Measurements from ENCODE around the gene SDHA.
"Not testable (repeated sequence)": the region's sequence is repeated elsewhere in the genome, so short reads cannot be mapped to it uniquely, and the experiment has no call there.

The SDHA gene

DNA sequence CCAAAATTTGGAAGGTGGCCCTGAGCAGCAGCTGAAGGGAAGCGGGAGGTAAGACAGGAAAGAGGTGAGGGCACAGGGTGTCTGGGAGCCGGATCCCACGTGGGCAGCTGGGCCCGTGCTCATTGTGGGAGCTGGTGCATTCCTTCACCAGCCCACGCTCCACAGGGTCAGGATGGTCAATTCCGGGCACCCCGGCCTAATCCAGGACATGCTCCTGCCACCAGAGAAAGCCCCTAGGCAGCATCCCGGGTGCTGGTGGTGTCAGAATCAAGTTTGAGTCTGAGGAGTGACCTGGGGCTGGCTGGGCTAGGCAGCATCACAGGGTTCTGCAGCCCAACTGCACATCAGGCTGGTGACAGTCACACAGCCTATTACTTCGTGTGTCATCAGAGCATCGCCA is 46.2 kb downstream of the SDHA start:
- DNase-seq: no peak

DNA sequence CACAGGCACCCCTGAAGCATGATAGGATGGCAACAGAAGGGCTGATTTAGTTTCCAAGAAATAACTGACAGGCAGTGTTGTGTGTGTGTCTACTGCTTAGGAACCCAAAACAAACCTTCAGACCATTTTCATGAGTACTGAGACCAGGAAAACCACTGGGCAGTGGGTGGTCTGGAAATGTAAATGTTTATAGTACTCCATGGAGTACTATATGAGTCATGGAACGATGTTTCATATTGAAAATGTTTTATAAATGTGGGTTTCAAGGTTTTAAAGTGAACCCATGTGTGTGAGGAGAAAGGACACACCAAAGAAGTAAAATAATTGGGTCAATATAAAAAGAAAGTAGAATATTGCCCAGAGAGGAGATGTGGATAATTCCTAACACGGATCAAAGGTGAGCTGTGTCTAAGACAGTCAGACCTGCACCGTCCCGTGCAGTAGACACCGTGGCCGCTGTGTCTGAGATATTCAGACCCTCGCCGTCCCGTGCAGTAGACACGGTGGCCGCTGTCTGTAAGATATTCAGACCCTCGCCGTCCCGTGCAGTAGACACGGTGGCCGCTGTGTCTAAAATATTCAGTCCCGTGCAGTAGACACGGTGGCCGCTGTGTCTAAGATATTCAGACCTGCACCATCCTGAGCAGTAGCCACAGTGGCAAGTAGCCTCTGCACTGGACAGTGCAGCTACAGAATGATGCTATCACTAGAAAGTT is 48.3 kb downstream of the SDHA start:
- not testable (repeated sequence) for DNase-seq

DNA sequence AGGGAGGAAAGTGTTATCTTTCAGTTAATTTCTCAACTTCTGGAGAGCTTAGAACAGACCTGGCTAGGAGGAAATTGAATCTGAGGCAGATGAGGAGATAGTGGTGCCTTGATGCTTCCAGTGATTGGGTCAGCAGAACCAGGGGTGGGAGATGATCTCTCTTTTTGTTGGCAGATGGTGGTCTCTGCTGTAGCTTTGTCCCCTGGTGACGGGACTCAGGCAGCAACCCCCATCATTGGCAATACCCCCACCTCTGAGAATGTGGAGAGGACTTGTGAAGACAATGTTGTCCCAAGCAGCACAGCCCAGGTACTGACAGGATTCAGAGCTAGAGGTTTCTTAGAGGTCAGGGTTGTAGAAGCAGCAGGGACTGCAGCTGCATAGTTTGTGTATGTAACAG is 49.6 kb downstream of the SDHA start:
- DNase-seq: no peak

DNA sequence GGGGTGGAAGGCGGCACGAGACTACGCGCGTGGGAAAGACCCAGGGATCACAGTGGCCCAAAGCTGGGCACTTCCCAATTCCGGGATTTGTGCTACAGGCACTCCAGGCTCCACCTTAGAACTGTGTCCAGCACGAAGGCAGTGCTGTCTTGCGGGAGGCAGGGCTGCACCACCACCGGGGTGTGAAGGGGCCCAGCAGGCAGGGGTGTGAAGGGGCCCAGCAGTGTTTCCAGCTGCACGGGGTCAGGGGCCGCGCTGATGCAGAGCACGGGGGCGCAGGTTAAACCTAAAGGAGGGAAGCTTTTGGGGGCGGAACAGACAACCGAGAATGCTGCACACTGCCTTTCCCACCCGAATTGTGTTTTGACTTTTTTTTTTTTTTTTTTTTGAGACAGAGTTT is 52.2 kb downstream of the SDHA start:
- no peak for DNase-seq

DNA sequence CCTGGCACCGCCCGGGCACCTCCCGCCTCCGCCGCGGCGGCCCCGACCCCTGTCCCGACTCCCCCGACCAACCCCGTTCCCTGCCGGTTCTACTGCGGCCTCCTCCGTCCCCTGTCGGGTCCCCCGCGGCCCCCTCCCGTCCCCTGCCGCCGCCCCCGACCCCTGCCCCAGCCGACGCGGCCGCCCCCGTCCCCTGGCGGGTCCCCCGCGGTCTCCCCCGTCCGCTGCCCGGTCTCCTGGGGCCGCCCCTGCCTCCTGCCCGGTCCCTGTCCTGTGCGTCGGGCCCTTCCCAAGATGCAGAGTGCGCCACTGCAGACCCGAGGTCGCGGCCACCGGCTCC is 53.7 kb downstream of the SDHA start:
- DNase-seq: not testable (repeated sequence)

DNA sequence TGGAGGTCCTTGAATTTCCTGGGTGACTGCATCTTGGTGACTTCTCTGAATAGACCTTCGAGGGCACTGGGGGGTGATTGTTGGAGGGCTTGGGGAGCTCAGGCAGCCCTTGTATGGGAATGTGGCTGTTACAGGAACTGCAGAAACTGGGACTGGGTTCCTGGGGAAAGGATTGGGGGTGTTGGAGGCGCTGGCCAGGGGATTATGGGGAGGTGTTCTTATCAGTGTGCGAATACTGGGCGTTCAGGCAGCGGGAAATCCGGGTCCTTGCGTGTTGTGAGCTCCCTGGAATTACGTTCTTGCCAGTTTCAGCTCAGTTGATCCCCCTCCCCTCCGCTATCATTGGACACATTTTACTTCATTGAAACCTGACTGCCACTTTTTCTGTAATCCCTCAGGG is 55.0 kb downstream of the SDHA start:
- DNase-seq: not testable (repeated sequence)

DNA sequence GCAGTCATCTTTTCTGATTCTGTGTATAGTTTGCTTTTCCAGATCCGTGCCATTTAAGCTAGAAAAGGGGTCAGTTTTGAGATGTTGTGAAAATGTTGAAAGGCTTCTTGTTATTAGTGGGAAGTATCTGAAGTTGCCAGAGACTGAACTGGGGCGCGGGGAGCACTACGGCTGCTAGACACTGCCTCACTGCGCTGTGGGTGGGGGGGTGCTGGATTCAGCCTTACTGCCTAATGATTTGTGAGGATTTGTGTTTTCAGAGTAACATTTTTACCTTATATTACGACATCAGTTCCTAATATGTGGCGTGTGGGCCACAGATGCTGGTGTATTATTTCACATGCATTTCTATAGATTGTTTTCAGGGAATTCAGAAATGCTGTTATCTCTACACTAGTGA is 55.4 kb downstream of the SDHA start:
- not testable (repeated sequence) for DNase-seq

DNA sequence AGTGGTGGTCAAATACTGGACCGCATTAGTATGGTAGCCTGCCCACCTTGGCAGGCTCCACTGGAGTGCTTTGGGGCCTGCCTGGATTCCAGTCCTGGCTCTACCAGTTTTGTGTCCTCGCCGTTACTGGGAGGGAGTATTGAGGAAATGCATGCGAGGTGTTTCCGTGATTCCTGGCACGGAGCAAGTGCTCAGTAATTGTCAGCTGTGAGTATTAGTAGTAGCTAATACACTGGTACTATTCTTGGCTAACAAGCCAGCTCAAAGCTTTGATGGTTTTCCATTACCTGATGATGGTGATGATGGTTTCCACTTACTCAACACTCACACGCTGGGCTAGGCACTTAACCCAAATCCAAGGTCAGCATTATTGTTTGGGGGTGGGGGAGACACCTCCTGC is 56.2 kb downstream of the SDHA start:
- not testable (repeated sequence) for DNase-seq

DNA sequence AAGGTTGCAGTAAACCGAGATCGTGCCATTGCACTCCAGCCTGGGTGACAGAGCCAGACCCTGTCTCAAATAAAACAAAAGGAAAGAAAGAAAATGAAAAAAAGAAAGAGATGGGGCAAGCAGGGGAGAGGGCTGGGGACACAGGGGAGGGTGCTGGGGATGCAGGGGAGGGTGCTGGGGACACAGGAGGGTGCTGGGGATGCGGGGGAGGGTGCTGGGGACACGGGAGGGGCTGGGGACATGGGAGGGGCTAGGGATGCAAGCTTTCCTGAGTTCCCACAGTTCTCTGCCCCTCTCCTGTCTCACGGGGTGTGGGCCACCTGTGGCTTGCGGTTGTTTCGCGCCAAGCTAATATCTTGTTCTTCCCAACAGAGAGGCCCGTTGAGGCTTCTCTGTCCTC is 60.5 kb downstream of the SDHA start:
- DNase-seq: no peak

DNA sequence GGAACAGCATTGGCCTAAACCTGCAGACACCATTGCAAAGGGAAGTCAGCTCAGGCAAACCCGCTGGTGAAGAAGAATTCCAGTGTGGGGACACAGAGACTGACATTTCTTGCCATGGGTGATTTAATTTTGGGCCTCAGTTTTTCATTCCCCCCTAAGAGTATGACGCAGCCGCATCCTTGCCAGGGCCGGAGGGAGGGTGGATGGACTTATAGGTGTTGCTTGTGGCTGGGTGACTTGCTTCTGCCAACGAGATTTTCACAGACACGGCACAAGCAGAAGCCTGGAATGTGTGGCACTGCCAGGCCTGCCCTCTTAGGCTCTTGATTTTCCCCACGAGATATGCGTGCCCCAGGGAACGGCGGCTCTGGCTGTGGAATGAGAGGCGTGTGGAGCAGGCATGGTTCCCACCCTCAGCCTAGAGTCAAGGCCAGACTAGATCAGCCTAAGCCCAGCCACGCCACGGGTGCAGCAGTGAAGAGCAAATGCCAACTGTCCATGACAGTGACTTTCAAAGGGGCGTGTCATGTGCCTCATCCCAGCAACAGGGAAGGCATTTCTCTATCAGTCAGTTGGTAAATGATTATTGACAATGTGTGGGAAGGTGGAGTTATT is 61.0 kb downstream of the SDHA start:
- not testable (repeated sequence) for DNase-seq

DNA sequence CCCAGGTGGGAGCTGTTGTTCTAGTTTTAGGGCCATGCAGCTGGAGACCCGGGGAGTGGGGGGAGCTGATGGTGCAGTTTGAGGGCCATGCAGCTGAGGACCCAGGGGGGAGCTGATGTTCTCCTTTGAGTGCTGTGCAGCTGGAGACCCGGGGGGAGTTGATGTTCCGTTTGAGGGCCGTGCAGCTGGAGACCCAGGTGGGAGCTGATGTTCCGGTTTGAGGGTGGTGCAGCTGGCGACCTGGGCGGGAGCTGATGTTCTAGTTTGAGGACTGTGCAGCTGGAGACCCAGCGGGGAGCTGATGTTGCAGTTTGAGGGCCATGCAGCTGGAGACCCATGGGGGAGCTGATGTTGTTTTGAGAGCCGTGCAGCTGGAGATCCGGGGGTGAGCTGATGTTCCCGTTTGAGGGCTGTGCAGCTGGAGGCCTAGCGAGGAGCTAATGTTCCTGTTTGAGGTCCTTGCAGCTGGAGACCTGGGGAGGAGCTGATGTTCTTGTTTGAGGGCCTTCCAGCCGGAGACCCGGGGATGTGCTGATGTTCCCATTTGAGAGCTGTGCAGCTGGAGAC is 68.0 kb downstream of the SDHA start:
- no peak for DNase-seq

DNA sequence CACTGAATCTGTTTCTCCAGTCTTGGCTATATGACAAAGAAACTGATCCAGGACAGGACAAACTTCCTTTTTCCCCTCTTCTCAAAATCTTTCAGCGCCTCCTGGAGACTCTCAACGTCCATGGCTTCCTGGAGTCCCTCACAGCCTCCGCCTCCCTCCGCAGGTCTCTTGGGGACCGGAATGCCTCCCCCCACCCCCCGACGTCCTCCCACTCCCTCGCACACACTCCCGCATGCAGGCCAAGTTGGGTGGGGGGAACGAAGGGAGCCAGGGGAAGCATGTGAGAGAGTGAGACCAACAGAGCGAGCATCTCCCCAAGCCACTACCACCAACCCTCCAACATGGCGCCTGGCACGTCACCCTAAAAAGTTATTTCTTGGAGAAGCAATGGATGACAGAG is 72.1 kb downstream of the SDHA start:
- DNase-seq: not testable (repeated sequence)

DNA sequence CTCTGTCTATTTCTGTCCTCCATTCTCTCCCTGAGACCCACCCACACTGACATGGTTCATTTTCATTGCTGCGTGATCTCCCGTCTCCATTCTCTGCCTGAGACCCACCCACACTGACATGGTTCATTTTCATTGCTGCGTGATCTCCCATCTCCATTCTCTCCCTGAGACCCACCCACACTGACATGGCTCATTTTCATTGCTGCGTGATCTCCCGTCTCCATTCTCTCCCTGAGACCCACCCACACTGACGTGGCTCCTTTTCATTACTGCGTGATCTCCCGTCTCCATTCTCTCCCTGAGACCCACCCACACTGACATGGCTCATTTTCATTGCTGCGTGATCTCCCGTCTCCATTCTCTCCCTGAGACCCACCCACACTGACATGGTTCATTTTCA is 73.2 kb downstream of the SDHA start:
- DNase-seq: not testable (repeated sequence)

DNA sequence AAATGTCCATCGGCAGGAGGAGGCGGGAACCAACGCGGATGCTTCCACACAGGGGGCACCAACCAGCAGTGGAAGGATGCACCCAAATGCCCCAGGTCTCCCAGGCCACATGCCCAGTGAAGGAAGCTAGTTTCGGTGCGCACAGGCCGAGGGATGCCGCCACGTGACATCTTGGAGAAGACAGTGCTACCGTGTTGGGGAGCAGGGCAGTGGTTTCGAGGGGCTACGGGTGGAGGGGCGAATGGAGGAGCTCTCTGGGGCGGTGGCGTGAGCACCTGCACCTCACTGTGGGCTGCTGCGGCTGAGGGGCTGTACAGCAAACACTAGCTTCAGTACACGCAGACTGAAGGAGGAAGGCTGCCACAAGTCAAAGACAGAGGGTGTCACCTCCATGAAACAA is 76.7 kb downstream of the SDHA start:
- DNase-seq: not testable (repeated sequence)

DNA sequence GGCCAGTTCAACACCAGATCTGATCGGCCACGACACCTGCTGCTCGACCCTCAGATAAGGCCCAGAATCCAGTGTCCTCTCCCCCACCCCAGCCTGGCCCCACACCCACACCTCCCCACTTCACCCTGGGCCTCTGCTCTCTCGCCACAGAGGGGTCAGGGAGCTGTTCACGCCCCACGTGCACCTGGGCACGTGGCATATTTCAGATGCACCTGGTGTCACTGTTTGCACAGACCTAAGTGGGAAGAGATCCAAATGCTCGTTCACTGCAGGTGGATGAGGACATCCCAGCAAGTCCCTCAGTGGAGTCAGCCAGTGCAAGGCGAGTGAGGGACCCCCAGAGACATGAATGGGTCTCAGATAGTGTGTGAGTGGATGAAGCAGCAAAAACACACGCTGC is 78.1 kb downstream of the SDHA start:
- not testable (repeated sequence) for DNase-seq

DNA sequence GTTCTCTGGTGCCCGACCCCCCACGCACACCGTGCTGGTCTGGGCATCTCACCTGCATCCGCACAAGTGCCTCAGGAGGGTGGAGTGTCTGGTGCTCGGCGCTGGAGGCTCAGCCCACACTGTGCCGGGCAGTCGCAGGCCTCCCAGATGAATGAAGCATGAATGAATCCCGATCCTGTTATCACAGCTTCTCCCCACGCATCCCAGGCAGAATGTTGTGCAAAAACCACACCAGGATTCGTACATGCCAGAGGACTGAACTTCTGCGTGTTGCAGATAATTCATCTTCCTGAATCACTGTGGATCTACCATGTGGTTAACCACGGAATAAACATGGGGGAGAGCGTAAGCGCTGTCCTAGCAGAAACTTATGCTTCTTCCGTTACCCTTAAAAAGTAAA is 78.8 kb downstream of the SDHA start:
- DNase-seq: peak in 1 of 3 donors; percentile 25

DNA sequence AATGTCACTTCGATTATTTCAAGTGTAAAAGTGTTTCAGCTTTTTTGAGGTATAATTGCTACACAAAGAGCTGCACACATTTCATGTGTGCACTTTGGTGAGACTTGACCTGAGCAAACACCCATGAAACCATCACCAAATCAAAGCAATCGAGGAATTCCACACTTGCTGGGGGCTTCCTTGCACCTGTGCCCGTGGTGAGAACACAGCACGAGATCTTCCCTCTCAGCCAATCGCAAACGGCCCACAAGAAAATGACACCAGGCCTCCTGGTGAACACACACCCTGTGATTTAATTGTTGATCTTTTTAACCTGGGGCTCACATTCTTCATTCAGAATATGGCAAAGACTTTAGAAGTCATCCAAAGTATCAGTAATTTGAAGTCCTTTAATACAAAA is 79.3 kb downstream of the SDHA start:
- DNase-seq: not testable (repeated sequence)

DNA sequence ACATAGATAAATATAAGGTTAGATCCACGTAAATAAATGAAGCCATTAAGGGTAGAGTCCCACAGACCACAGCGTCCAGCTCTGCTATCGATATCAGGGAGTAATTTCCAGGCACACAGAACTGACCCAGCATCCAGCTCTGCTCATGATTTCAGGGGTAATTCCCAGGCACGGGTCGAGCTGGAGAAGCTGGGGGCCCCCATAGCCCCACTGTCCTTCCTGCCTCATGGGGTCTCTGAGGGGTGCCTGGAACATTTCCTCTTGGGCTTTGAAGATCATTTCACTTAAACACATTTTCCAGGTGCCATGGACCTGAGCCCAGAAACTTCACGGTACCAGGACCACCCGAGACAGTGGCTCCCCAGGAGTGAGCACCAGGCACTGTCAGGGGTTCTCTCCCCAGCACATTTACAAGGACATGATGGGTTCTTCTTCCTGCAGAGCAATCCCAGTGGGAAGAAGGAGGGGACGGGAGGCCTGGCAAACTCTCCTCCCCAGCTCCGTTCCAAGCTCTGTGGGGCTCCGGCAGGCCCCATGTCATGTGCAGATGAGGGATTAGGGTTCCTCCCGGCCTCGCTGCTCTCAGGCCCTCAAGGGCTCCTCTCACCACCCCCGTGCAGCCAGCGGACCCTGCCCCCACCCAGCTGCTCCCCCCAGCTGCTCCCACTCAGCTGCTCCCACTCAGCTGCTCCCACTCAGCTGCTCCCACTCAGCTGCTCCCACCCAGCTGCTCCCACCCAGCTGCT is 80.0 kb downstream of the SDHA start:
- DNase-seq: not testable (repeated sequence)

DNA sequence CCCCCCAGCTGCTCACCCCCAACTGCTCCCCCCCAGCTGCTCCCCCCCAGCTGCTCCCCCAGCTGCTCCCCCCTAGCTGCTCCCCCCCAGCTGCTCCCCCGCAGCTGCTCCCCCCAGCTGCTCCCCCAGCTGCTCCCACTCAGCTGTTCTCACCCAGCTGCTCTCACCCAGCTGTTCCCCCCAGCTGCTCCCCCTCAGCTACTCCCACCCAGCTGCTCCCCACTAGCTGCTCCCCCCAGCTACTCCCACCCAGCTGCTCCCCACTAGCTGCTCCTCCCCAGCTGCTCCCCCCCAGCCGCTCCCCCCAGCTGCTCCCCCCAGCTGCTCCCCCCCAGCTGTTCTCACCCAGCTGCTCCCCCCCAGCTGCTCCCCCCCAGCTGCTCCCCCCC is 80.6 kb downstream of the SDHA start:
- DNase-seq: no peak

DNA sequence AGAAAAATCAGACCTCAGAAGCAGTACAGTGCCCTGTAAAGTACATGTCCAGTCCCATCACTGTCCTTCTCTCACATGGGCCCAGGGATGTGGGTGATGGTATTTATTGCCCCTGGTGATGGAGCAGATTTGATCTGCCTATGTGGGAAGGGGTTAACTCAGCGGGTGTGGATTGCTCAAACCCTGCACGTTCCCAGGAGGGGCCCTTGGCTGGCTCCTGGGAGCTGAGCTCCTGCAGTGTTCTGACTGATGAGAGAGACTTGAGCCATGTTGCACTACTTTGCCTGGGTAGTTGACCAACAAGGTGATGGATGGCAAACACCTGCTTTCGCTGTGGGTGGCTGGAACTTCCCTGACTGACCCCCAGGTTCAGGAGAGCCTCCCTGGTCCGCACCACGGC is 81.8 kb downstream of the SDHA start:
- DNase-seq: not testable (repeated sequence)

DNA sequence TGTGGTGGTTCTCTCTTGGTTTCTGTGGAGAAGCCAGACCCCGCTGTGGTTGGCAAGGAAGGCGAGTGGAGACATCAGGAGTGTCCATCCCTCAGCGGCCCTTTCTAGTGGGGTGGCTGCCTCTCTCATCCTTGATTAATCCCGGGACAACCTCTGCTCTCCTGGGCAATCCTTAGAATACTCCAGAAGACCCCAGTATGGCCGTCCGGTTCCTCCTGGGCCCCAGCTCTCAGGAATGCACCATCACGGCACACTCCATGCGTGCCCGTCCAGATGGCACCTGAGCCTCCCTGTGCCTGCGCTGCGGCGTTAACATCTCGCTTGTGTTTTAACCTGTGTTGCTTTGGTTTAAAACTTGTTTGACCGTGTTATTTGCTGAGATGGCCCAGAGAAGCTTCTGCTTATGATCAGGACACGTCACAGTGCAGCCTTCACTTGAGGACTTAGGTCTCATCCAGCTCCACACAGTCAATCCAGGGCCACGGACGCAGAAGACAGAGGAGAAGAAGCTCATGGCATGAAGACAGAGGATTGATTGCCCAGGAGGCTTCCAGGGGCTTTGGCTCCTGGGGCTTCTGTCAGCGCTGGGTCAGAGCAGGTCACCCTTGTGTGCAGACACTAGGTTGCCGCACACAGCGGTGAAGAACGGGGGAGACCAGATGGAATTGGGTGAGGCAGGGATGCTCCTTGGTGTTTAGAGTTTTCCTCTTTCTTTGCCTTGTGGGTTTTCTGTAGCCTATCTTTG is 82.7 kb downstream of the SDHA start:
- not testable (repeated sequence) for DNase-seq

DNA sequence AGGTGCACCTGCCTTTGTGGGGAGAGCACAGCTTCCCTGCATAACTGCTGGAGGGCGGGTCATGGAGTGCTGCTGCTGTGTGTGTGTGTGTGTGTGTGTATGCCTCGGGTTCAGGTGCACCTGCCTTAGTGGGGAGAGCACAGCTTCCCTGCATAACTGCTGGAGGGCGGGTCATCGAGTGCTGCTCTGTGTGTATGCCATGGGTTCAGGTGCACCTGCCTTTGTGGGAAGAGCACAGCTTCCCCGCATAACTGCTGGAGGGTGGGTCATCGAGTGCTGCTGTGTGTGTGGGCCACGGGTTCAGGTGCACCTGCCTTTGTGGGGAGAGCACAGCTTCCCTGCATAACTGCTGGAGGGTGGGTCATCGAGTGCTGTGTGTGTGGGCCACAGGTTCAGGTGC is 84.3 kb downstream of the SDHA start:
- not testable (repeated sequence) for DNase-seq

DNA sequence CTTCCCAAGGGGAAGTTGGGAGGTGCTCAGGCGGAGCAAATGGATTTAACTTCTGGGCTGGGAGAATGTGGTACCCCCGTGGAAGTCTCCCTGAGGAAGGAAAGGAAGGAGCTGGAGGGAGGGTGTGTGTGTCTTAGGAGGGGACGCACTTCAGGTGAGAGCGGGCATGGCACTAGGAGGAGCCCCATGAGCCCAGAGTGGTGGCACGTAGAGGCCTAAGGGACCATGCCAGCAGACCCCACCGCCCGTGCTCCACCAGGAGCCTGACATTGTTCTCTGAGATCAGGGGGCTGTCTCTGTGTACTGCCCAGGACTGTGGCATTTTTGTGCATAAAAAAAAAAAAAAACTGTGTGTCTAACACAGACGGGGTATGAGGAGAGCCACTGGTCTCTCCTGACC is 84.8 kb downstream of the SDHA start:
- DNase-seq: no peak

Measured in suppressor macrophage treated with lipopolysaccharide for 1 hour (primary cell).